SIG-M5 treated with dmso at 0.1 percent for 504 hours (cell line): ENCODE results near the gene CTSW.
"Not testable (repeated sequence)": the region's sequence is repeated elsewhere in the genome, so short reads cannot be mapped to it uniquely, and the experiment has no call there.

ENCODE experiments used
- DNase-seq: peaks from one replicate; lab custom pipeline; 2025; ENCODE audit not compliant: unreplicated experiment; lab: John Stamatoyannopoulos, UW

Gene CTSW

DNA sequence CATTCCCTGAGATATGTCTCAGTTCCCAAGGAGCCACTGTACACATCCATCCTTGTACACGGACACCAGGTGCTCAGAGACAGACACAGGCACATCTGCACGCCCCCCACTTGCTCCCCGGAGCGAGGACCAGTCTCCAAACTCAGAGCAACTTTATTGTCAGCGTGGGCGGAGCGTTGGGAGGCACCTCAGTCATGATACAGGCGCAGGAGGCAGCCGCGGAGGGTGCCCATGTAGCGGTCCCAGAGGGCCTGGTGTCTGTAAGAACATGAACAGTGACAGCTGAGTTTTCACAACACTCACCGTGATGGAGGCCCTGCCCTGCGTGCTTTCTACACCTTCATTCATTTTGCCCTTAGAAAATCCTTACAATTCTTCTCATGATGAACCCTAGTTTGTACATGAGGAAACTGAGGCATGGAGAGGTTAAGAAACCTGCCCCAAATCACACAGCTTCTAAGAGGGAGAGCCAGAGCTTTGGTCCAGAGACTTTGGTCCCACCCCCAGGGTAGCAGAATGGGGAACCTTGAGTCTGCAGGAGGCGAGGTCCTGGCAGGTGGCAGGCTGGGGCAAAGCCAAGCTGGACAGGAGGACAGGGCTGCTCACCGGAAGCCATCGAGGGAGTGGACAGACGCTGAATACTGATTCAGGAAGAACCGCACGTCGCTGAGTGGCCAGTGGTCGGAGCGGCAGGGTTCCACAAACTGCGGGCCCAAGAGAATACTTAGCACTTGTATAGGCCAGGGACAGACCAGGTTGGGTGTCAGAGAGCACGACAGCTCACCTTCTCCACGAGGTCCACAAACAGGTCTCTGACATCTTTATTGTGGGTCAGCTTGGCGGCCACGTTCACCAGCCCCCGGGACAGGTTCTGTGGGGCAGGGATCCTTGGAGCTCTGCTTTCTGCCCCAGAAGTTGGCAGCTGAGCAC is 4.4 kb downstream of the CTSW start:
- no peak for DNase-seq

GRCh38 chr11:65884716-65885092 is 5.1 kb downstream of the CTSW start:
- DNase-seq: peak; percentile 67

DNA sequence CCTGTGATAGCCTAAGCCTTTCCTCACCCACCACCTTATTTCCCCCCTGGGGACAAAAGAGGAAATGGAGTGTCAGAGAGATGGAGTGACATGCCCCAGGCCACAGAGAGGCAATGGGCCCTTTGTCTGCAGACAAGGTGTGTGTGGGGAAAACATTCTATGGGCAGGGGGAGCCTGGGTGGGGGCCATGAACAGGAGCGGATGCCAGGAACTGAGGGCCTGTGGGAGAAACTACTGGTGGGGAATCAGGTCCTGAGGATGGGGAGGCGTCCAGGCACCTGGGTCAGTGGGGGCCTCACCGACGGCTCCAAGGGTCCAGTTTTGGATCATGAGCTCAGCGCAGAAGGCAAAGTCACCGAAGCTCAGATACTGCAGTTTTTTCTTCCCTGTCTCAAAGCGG is 5.6 kb downstream of the CTSW start:
- no peak for DNase-seq

- DNase-seq: no peak
Observed at GRCh38 chr11:65885808-65886536, 6.3 kb downstream of the CTSW start.

DNA sequence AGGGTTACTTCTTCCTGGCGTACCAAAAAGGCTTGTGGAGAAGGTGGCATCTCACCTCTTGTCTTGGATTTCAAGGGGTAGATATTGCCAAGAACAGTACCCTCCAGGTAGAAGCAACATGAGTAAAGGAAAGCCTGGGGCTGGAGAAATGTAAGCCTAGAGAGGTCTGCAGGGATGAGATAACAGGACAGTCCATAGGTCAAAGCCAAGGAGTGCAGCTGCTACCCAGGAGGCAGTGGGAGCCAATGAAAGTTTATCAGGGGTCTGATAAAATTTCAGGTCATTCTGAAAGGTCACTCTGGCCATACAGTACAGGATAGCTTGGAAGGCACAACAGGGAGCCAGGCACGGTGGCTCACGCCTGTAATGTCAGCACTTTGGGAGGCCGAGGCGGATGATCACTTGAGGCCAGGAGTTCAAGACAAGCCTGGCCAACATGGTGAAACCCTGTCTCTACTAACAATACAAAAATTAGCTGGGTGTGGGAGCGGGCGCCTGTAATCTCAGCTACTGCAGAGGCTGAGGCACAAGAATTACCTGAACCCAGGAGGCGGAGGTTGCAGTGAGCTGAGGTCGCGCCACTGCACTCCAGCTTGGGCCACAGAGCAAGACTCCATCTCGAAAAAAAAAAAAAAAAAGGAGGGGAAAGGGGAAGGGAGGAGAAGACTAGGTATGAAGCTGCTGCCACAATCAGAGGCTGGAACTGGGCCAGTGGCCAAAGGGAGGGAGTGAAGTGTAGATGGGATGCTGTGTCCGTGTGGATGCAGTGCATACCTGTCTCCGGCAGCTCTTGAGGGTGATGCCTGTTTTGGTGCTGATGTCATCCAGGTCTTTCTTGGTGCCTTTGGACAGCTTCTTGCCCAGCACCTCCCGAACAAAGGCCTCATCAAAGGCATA is 7.4 kb downstream of the CTSW start:
- no peak for DNase-seq

DNA sequence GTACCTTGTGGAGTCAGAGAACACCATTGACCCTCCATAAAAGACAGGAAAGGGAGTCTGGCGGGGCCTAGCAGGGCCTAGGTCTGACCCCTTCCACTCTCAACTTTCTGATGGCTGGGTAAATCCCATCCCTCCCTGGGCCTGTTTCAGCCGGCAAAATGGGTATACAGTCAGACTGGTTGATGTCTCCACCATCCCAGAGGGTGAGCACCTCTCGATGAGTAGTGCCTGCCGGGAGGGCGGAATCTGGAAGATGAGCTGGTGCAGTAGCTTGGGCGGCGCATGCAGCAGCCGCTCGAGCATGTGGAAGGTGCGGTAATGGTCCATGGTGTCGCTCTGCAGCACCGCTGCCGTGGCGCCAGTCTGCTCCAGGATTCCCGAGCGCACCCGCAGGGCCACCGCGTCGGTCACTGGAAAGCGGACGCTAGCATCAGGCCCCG is 8.1 kb downstream of the CTSW start:
- peak; percentile 55 for DNase-seq

GRCh38 chr11:65888163-65888814 is 8.7 kb downstream of the CTSW start, which contains the start of gene FIBP:
Gene FIBP (minus strand): TSS chr11:65888471. CDS start chr11:65888418, 53 bp downstream.
- DNase-seq: peak; percentile 94

DNA sequence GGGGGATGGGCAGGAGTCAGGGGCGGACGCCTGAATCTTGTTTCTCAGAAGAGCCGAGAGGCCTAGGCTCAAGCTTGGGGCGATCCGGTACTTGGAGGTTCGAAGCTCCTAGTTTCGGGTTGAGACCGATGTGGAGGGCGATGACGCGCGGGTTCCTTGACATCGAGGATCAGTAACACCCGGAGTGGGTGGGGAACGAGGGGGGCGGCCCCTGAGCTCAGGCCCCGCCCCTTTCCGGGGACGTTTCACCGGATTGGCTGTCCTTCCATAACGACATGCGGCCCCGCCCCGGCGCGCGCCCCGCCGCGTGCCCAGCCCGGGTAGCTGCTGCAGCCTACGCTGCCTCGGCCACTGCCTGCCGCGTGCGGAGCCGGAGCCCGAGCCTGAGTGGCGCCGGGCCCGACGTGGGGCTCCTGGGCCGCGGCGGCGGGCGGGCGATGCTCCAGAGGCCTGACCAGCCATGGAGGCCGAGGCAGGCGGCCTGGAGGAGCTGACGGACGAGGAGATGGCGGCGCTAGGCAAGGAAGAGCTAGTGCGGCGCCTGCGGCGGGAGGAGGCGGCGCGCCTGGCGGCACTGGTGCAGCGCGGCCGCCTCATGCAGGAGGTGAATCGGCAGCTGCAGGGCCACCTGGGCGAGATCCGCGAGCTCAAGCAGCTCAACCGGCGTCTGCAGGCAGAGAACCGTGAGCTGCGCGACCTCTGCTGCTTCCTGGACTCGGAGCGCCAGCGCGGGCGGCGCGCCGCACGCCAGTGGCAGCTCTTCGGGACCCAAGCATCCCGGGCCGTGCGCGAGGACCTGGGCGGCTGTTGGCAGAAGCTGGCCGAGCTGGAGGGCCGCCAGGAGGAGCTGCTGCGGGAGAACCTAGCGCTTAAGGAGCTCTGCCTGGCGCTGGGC is 10.9 kb downstream of the CTSW start, which contains the start of gene CCDC85B:
CCDC85B (plus strand) TSS at position 350 of the 895 bp plus-strand sequence; CDS start at position 461, 111 bp downstream.
- DNase-seq: peak; percentile 92

DNA sequence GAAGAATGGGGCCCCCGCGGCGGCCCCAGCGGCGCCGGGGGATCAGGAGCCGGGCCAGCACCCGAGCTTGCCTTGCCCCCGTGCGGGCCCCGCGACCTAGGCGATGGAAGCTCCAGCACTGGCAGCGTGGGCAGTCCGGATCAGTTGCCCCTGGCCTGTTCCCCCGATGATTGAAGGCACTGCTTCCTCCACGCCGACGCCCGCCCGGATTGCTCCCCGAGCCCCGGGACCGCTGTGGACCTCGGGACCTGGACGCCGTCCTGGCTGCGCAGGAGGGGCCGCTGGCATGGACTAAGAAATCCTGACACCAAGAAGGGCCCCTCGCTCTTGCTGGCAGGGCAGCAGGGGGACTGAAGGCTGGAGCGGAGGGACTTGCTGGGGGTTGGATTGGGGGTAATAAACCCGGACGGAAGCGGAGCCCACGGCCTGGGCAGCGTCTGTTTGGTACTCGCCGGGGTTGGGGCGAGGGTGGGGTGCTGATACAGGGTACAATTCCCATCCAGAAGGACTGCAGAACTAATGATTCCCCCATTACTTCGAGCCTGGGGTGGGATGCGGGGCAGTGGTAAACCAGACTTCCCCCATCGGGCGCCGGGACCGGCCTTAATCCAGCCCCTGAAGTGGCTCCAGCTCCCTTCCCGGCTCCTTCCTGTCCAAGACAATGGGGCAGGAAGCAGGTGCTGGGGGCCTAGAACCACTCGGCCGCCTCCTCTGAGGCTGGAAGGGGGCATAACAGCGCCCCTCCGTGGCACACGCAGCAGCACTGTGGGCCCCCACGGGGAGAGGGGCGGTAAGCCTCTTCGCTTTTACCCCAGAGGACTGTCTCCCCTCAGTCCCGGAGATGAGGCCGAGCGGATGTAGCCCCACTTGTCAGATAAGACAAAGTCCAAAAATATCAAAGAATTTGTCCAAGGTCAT is 11.8 kb downstream of the CTSW start:
- peak; percentile 45 for DNase-seq

- not testable (repeated sequence) for DNase-seq
Observed at GRCh38 chr11:65892137-65892540, 12.5 kb downstream of the CTSW start.

- no peak for DNase-seq
Observed at GRCh38 chr11:65892661-65893317, 13.2 kb downstream of the CTSW start.

GRCh38 chr11:65894034-65894591 is 14.5 kb downstream of the CTSW start:
- DNase-seq: no peak

- DNase-seq: no peak
Observed at GRCh38 chr11:65895482-65895981, 15.9 kb downstream of the CTSW start.

GRCh38 chr11:65896034-65896999 is 16.7 kb downstream of the CTSW start:
- DNase-seq: no peak

GRCh38 chr11:65897020-65897471 is 17.4 kb downstream of the CTSW start:
- DNase-seq: no peak
